ENCODE data around the gene ESPL1.
"Not testable (repeated sequence)": the region's sequence is repeated elsewhere in the genome, so short reads cannot be mapped to it uniquely, and the experiment has no call there.

ESPL1 gene

DNA sequence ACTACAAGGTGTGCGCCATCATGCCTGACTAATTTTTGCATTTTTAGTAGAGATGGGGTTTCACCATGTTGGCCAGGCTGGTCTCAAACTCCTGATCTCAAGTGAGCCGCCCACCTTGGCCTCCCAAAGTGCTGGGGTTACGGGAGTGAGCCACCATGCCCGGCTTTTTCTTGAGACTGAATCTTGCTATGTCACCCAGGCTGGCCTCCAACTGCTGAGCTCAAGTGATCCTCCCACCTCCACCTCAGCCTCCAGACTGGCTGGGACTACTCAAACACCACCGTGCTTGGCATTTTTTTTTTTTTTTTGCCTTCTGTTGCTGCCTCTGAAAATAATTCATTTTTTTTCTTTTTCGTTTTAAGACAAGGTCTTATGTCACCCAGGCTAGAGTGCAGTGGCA, 8.2 kb upstream of the ESPL1 start:
- DNase-seq, result no peak
- ATAC-seq, result no peak

DNA sequence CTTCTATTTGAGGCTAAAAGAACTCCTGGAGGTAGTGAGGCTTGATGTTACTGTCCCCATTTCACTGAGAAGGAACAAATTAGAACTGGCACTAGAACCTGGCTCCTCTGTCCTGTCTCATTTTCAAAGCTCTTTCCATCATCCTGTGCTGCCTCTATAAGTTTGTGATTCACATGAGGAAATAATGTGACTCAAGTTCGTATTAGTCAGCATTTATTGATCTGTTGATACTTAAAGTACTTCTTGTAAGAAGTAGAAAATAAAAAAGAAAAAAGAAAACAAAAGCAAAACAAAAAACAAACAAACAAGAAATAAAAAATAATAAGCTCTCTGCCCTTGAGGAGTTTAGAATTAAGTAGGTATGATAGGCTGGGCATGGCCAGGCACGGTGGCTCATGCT, 2.3 kb upstream of the ESPL1 start:
- no peak for ATAC-seq

DNA sequence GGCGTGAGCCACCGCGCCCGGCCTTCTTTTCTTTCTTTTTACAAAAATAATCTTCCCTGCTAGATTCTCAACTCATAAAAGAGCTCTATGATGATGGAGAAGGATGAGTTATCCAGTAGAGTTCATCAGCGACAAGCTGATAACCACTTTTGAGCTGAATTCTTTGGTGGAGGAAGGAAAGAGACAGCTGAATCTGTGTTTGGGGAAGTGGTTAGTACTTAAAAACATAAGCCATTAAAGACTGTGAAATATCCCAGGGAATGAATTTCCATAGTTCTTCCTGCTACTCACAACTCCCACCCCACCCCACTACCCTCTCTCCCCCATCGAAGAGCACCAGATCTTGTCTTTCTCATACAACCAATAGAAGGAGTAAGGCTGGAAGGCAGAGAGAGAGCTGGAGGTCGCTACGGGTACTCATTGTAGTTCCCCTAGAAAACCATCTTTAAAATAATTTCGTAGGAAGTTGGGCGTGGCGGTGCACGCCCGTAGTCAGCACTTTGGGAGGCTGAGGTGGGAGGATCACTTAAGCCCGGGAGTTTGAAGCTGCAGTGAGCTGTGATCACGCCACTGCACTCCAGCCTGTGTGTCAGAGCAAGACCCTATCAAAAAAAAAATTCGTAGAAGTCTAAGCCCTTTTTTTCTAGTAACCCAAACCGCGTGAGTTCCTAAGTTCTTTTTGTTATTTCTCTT, 647 bp upstream of the ESPL1 start:
- ATAC-seq, result peak; percentile 37

More for the DNA sequence above, 2.3 kb upstream of the ESPL1 start:
- DNase-seq, result no peak

GRCh38 chr12:53268630-53269562, 797 bp downstream of the ESPL1 start:
- DNase-seq, result no peak
- no peak for ATAC-seq

More for the DNA sequence above, 647 bp upstream of the ESPL1 start:
- peak; percentile 49 for DNase-seq

DNA sequence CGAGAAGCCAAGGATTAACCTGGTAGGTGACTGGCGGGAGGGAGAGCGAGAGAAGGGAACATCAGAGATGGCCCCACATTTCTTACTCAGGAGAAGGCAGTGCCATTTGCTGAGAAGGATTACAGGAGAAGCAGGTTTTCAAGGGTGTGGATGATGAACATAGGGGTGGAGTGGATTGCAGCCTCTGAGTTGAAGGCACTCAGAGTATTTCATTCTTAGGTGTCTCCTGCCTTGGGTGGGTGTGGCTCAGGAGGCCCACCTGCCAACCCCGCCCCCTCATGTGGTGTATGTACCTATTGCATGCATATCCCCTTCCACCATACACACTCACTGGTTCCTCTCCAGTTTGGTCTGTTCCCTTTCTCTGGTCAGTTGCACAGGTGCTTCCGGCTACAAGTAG, 6.3 kb downstream of the ESPL1 start:
- ATAC-seq (no peak), DNase-seq (no peak)

DNA sequence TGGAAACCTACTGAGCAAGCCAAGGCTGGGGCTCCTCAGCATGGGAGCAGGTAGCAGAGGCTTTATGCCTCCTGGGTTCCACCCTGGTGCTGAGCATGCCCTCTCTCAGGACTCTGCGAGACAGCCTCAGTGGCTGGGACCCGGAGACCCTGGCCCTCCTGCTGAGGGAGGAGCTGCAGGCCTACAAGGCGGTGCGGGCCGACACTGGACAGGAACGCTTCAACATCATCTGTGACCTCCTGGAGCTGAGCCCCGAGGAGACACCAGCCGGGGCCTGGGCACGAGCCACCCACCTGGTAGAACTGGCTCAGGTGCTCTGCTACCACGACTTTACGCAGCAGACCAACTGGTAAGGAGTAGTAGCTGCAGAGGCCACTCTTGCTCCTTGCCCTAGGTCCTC, 8.4 kb downstream of the ESPL1 start:
- DNase-seq (no peak), ATAC-seq (no peak)

DNA sequence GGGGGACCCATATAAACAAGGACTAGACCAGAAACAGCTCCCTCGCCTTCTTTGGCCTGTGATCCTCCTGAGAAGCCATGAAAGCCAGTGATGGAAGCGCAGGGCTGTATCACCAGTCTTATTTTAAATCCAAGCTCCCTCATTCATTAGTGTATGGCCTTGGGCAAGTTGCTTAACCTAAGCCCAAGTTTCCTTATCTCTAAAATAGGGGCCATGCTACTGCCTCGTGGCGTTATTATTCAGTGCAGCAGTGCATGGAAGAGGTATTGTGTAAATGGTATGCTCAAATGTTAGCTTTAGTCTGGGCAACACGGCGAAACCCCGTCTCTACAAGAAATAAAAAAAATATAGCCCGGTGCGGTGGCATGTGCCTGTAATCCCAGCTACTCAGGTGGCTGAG, 9.9 kb downstream of the ESPL1 start:
- ATAC-seq (no peak), DNase-seq (no peak)

GRCh38 chr12:53279283-53279869, 11.3 kb downstream of the ESPL1 start:
- ATAC-seq (no peak), DNase-seq (no peak)

GRCh38 chr12:53279888-53280498, 11.9 kb downstream of the ESPL1 start:
- no peak for ATAC-seq
- no peak for DNase-seq

DNA sequence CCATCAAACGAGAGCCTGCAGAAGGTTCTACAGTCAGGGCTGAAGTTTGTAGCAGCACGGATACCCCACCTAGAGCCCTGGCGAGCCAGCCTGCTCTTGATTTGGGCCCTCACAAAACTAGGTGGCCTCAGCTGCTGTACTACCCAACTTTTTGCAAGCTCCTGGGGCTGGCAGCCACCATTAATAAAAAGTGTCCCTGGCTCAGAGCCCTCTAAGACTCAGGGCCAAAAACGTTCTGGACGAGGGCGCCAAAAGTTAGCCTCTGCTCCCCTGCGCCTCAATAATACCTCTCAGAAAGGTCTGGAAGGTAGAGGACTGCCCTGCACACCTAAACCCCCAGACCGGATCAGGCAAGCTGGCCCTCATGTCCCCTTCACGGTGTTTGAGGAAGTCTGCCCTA, 18.3 kb downstream of the ESPL1 start:
- DNase-seq (no peak), ATAC-seq (no peak)

DNA sequence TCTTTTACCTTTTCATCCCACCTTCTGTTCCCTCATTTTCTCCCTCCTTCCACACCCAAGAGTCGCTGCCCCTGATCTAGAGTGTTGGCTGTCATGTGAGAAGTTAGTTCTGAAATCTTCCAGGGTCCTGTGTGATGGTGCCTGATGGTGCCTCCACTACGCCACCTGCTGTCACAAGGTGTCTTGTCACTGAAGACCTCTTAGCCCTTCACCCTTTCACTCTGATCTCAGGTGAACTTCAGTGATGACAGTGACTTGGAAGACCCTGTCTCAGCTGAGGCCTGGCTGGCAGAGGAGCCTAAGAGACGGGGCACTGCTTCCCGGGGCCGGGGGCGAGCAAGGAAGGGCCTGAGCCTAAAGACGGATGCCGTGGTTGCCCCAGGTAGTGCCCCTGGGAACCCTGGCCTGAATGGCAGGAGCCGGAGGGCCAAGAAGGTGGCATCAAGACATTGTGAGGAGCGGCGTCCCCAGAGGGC, 19.7 kb downstream of the ESPL1 start:
- ATAC-seq (peak; percentile 59), DNase-seq (peak; percentile 71)

DNA sequence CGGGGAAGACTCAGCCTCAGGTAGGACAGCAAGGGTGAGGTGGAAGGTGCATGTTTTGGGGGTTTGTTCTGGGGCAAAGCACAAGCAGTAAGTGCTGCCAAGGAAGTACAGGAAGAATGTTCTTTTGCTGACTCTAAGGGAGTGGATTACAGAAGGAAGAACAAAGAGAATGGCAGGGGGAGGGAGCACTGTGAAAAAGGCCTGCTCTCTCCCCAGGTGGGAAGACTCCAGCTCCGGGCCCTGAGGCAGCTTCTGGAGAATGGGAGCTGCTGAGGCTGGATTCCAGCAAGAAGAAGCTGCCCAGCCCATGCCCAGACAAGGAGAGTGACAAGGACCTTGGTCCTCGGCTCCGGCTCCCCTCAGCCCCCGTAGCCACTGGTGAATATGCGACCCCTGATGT, 20.2 kb downstream of the ESPL1 start:
- ATAC-seq, result no peak
- no peak for DNase-seq

- ATAC-seq, result no peak
- no peak for DNase-seq
Observed at GRCh38 chr12:53289891-53290290, 21.8 kb downstream of the ESPL1 start.

GRCh38 chr12:53290661-53291060, 22.6 kb downstream of the ESPL1 start:
- no peak for DNase-seq
- ATAC-seq, result no peak

GRCh38 chr12:53292426-53292825, 24.3 kb downstream of the ESPL1 start:
- DNase-seq, result no peak
- no peak for ATAC-seq

DNA sequence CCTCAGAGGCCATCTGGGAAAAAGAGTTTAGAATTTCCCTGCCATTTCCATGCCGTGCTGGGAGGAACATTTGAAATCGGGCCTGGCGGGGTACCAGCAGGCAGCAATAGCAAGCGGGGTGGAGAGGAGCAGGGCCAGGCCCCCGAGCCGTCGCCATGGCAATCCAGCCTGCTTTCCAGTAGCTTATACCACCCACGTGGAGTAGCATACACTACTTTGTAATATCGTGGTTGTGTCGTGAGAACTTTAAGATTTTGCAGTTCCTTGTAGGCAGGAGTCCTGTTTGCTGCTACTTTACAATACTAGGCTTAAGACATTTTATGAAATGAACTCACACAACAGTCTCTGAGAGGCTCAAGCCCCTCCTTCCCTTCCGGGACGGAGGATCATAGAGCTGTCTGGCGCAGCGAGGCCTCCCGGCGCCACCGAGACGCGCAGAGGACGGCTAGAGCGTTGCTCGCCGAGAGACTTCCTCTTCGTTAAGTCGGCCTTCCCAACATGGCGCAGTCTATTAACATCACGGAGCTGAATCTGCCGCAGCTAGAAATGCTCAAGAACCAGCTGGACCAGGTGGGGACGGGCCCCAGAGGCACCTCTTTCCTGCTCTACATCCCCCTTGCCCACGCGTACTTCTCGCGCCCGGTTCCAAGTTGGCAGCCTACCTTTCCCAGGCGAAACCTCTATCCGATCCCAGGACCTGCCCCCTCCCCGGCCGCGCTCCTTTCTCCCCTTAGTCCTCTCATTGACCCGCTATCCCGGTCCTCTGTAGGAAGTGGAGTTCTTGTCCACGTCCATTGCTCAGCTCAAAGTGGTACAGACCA, 27.2 kb downstream of the ESPL1 start, which contains the start of gene PFDN5:
PFDN5 (plus strand) TSS at position 473 of the 821 bp plus-strand sequence; CDS start at position 499, 26 bp downstream.
- DNase-seq (peak; percentile 87), ATAC-seq (peak; percentile 90)

- ATAC-seq, result no peak
- DNase-seq, result no peak
Observed at GRCh38 chr12:53295891-53296219, 27.8 kb downstream of the ESPL1 start.

DNA sequence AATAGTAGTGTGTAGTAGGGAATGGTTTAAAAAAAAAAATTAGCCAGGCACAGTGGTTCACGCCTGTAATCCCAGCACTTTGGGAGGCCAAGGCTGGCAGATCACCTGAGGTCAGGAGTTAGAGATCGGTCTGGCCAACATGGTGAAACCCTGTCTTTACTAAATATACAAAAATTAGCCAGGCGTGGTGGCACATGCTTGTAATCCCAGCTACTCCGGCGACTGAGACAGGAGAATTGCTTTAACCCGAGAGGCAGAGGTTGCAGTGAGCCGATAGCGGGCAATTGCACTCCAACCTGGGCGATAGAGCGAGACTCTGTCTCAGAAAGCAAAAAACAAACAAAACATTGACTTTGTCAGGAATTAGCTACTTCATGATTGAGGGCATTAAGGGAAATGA, 29.0 kb downstream of the ESPL1 start:
- not testable (repeated sequence) for DNase-seq, ATAC-seq

- no peak for DNase-seq
- no peak for ATAC-seq
Observed at GRCh38 chr12:53298164-53298563, 30.1 kb downstream of the ESPL1 start.

DNA sequence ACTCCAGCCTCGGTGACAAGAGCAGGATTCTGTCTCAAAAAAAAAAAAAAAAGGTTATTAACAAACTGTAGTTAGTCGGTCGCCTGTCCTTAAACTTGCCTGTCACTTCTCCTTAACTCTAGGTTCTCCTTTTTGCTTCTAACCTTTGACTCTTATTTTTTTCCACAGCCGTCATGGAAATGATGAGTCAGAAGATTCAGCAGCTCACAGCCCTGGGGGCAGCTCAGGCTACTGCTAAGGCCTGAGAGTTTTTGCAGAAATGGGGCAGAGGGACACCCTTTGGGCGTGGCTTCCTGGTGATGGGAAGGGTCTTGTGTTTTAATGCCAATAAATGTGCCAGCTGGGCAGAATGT, 31.0 kb downstream of the ESPL1 start:
- DNase-seq, result peak; percentile 55
- ATAC-seq, result peak; percentile 56

DNA sequence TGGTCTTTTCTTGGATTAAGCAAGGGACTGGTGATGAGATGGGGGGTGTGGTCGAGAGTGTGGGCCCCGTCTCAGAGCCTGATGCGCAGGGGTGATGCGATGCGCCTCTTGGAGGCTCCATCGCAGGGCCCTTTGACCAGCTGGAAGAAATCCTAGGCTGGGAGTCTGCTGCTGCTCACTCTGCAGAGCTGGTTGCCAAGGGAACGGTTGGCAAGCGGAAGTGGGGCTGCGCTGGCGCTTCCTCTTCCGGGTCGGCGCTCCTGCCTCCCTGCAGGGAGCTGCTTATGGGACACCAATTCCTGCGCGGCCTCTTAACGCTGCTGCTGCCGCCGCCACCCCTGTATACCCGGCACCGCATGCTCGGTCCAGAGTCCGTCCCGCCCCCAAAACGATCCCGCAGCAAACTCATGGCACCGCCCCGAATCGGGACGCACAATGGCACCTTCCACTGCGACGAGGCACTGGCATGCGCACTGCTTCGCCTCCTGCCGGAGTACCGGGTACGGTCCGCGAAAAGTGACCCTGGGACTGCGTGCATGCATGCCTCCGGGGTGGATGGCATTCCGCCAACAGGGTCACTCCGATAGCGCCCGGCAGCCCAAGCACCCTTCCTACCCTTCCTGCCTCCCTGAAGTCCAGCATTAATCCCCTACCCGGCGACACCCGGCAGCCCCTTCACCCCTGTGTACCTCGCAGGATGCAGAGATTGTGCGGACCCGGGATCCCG, 31.5 kb downstream of the ESPL1 start, which contains the start of gene MYG1:
MYG1 (plus strand) TSS at position 242 of the 727 bp plus-strand sequence; CDS start at position 285, 43 bp downstream.
- DNase-seq (peak; percentile 86), ATAC-seq (peak; percentile 79)
